ENCODE results near the gene USO1. TPM values are rescaled to one million over a fixed set of nuclear protein-coding genes. Genes with fewer than 3 reads are reported as not detected.

Gene USO1, protein sequence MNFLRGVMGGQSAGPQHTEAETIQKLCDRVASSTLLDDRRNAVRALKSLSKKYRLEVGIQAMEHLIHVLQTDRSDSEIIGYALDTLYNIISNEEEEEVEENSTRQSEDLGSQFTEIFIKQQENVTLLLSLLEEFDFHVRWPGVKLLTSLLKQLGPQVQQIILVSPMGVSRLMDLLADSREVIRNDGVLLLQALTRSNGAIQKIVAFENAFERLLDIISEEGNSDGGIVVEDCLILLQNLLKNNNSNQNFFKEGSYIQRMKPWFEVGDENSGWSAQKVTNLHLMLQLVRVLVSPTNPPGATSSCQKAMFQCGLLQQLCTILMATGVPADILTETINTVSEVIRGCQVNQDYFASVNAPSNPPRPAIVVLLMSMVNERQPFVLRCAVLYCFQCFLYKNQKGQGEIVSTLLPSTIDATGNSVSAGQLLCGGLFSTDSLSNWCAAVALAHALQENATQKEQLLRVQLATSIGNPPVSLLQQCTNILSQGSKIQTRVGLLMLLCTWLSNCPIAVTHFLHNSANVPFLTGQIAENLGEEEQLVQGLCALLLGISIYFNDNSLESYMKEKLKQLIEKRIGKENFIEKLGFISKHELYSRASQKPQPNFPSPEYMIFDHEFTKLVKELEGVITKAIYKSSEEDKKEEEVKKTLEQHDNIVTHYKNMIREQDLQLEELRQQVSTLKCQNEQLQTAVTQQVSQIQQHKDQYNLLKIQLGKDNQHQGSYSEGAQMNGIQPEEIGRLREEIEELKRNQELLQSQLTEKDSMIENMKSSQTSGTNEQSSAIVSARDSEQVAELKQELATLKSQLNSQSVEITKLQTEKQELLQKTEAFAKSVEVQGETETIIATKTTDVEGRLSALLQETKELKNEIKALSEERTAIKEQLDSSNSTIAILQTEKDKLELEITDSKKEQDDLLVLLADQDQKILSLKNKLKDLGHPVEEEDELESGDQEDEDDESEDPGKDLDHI
- total RNA-seq: 10 to 100 TPM; 49.0 to 79.2 (median 69.8) TPM

DNA sequence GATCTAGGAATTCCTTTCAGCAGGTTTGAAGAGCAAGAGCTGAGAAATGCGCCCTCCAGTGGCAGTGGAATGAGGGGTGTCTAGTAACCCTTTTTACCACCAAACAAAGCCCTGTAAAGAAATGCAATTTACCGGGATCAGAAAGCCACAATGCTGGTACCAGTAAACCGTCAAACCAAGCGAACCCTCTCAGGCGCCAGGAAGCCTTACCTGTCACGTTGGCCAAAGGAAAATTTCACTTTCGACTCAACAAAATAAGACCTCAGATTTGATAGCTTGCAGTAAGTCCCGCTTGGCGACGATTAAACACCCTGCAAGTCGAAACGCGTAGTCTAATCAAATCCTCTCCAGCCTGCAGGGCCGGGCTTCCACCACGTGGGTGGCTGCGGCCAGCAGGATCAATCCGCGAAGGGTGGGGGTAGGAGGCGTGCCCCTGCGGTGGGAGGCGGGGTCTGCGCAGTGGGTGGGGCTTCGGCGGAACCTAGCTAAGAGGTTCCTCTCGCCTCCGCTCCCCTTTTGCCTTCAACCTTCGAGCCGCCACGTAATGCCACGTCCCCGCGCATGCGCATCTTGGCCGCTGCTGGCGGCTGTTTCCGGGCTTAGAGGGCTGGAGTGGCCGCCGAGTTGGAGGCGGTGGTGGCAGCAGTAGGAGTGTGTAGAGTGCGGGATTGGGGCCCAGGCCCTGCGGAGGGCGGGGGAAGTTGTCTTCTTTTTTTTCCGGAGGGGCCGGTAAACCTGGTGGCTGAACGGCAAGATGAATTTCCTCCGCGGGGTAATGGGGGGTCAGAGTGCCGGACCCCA is at the start of gene USO1:
Gene USO1, plus strand, starts transcription at position 512 of the 801 bp plus-strand sequence. Its CDS starts 243 bp downstream, at position 755.
- intact Hi-C loops (cut with DNase I): loop anchor here (5.0 kb wide), 1 partner anchor 52 kb away; the partner anchor contains the start of gene G3BP2
- H3K27ac ChIP-seq: peak within 1 kb of the TSS; percentile 97 to 100 (median 100)
- no peaks in the 10 kb centered on the region for H3K36me3 ChIP-seq
- H3K4me3 ChIP-seq: peak within 1 kb of the TSS; percentile 82 to 100 (median 92)
- peak; percentile 91 for DNase-seq
- H3K4me1 ChIP-seq: peaks cover 10 to 63% (median 29%) of the 10 kb centered on the region in 3 donors
- no peaks in the 10 kb centered on the region for H3K9me3 ChIP-seq
- H3K27me3 ChIP-seq: no peaks in the 10 kb centered on the region
- 0% methylated on average over 16 to 20 of the region's 48 CpGs for WGBS, 2 donors
- TF ChIP-seq POLR2A (IDR thresholded peaks at IDR 0.05): peak in 3 of 4 donors; percentile 94 to 98 (median 94)
- TF ChIP-seq, protein P1, sequence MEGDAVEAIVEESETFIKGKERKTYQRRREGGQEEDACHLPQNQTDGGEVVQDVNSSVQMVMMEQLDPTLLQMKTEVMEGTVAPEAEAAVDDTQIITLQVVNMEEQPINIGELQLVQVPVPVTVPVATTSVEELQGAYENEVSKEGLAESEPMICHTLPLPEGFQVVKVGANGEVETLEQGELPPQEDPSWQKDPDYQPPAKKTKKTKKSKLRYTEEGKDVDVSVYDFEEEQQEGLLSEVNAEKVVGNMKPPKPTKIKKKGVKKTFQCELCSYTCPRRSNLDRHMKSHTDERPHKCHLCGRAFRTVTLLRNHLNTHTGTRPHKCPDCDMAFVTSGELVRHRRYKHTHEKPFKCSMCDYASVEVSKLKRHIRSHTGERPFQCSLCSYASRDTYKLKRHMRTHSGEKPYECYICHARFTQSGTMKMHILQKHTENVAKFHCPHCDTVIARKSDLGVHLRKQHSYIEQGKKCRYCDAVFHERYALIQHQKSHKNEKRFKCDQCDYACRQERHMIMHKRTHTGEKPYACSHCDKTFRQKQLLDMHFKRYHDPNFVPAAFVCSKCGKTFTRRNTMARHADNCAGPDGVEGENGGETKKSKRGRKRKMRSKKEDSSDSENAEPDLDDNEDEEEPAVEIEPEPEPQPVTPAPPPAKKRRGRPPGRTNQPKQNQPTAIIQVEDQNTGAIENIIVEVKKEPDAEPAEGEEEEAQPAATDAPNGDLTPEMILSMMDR (IDR thresholded peaks at IDR 0.05): peak; percentile 47 to 87 (median 78)

DNA sequence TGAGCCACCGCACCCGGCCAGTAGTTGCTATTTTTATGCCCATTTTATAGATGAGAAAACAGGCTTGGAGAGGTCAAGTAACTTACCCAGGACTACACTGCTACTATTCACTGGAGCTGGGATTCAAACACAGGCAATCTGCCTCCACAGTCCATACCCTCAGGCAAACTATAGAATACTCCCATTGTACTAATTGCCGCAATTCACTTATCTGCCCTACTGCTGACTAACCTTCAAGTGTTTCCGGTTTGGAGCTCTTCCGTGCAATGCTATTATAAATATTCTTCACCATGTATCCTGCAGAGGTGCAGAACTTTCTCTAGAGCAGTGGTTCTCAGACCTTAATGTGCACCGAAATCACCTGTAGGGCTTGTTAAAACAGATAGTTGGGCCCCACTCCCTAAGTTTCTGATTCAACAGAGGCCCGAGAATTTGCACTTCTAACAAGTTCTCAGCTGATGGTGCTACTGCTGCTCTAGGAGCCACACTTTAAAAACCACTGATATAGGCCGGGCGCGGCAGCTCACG is 49.3 kb upstream of the USO1 start:
- TF ChIP-seq, protein P1 (IDR thresholded peaks at IDR 0.05): no peak
- TF ChIP-seq POLR2A (IDR thresholded peaks at IDR 0.05): no peak
- Histone ChIP-seq H3K36me3 (no peaks in the 10 kb centered on the region), H3K9me3 (no peaks in the 10 kb centered on the region), H3K4me1 (peaks cover 19 to 35% (median 21%) of the 10 kb centered on the region in 3 donors), H3K4me3 (no peak overlapping the region), H3K27me3 (no peaks in the 10 kb centered on the region), H3K27ac (no peak overlapping the region)
- no peak for DNase-seq
- intact Hi-C loops (cut with DNase I): no loop called here
- WGBS, 2 donors: 85 to 95% methylated on average over 5 to 7 of the region's 11 CpGs

DNA sequence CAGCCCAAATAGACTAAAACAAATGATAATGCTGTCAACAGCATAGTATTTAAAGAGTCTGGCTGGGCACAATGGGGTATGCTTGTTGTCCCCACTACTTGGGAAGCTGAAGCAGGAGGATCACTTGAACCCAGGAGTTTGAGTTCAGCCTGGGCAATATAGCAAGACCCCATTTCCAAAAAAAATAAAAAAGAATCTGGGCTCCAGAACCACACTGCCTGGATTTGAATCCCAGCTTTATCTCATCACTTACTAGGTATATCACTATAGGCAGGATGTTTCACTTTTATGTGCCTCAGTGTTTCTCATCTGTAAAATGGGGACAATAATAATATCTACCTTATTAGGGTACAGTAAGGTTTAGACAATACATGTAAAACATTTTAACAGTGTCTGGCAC is 45.9 kb upstream of the USO1 start:
- intact Hi-C loops (cut with DNase I): no loop called here
- H3K27ac ChIP-seq: no peak overlapping the region
- no peak for DNase-seq
- H3K4me1 ChIP-seq: peaks cover 5 to 13% (median 7%) of the 10 kb centered on the region in 3 donors
- no peaks in the 10 kb centered on the region for H3K36me3 ChIP-seq
- TF ChIP-seq, protein P1 (IDR thresholded peaks at IDR 0.05): no peak
- H3K27me3 ChIP-seq: no peaks in the 10 kb centered on the region
- no peaks in the 10 kb centered on the region for H3K9me3 ChIP-seq
- H3K4me3 ChIP-seq: no peak overlapping the region

DNA sequence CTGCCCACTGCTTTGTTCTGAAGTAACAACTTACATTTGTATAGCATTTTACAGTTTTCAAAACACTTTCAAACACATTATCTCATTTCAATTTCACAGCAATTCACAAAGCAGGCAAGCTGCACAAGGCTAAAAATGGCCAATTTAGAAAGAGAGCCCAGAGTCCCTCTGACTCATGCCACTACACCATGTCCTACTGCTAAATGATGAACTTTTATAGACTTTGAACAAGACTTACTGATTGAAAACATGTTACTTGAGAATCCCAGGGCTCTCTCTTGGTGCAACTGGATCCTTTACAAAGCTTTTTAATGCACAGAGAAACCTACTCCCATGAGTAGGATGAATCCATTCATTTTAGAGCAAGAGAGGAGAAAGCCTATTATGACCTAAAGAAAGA is 45.4 kb upstream of the USO1 start:
- no peaks in the 10 kb centered on the region for H3K36me3 ChIP-seq
- H3K9me3 ChIP-seq: no peaks in the 10 kb centered on the region
- TF ChIP-seq, protein P1 (IDR thresholded peaks at IDR 0.05): no peak
- TF ChIP-seq POLR2A (IDR thresholded peaks at IDR 0.05): no peak
- intact Hi-C loops (cut with DNase I): no loop called here
- H3K4me3 ChIP-seq: no peak overlapping the region
- no peak overlapping the region for H3K27ac ChIP-seq
- DNase-seq: no peak
- H3K27me3 ChIP-seq: no peaks in the 10 kb centered on the region
- H3K4me1 ChIP-seq: peaks cover 2 to 9% (median 4%) of the 10 kb centered on the region in 3 donors
